Osteoblast (primary cell): ENCODE measurements around the gene TMC2. TPM values are rescaled to one million over a fixed set of nuclear protein-coding genes. Genes with fewer than 3 reads are reported as not detected.

Experiments used
- DNase-seq: peaks from one replicate; pipeline ENCODE4 v3.0.0; 2011; ENCODE audit warnings: low spot score, mixed read lengths; ENCODE audit not compliant: insufficient read length; ENCODE audit errors: missing footprints
- H2AFZ ChIP-seq: 2 replicates; pipeline ENCODE4 v1.6.0; 2011; ENCODE audit warnings: mild to moderate bottlenecking, low read length
- H3K27ac ChIP-seq: 2 replicates; pipeline ENCODE4 v1.5.1; 2011; ENCODE audit warnings: mild to moderate bottlenecking, low read depth, low read length, moderate library complexity
- H3K27me3 ChIP-seq: 2 replicates; pipeline ENCODE4 v1.6.0; 2012; ENCODE audit warnings: mild to moderate bottlenecking, control low read depth, inconsistent platforms, low read length, moderate library complexity; ENCODE audit not compliant: insufficient read depth
- H3K36me3 ChIP-seq: 2 replicates; pipeline ENCODE4 v1.5.1; 2011; ENCODE audit warnings: mild to moderate bottlenecking, low read length, control low read depth, moderate library complexity; ENCODE audit not compliant: insufficient read depth
- H3K4me1 ChIP-seq: 2 replicates; pipeline ENCODE4 v1.5.1; 2011; ENCODE audit warnings: mild to moderate bottlenecking, low read length, control low read depth, moderate library complexity; ENCODE audit not compliant: insufficient read depth
- H3K4me2 ChIP-seq: 2 replicates; pipeline ENCODE4 v1.6.0; 2011; ENCODE audit warnings: mild to moderate bottlenecking, low read length; ENCODE audit not compliant: insufficient read depth
- H3K4me3 ChIP-seq: fragments of 200-600 bp; sonication (generic); 3 replicates; pipeline ENCODE4 v1.5.1; 2012; ENCODE audit warnings: mild to moderate bottlenecking, low read length, inconsistent platforms; ENCODE audit not compliant: insufficient read depth
- H3K79me2 ChIP-seq: 2 replicates; pipeline ENCODE4 v1.6.0; 2012; ENCODE audit warnings: mild to moderate bottlenecking, low read length, control low read depth, inconsistent platforms; ENCODE audit not compliant: insufficient read depth
- H3K9me3 ChIP-seq: 2 replicates; pipeline ENCODE4 v1.5.1; 2011; ENCODE audit warnings: low read depth, low read length, control low read depth
- H4K20me1 ChIP-seq: 2 replicates; pipeline ENCODE4 v1.6.0; 2012; ENCODE audit warnings: mild to moderate bottlenecking, low read length, control low read depth; ENCODE audit not compliant: insufficient read depth
- total RNA-seq: library from RNA; depleted of rRNA; stranded (reverse); fragments of >200 nt; gene quantifications from 2 replicates; pipeline ENCODE4 v1.2.3, GENCODE V29; 2012
- TF ChIP-seq, protein P1 (sequence below): IDR thresholded peaks from 2 replicates; pipeline ENCODE4 v1.5.1; 2011; ENCODE audit warnings: mild to moderate bottlenecking, low read depth, low read length, moderate library complexity; ENCODE audit errors: extremely low read depth

The TMC2 gene
- total RNA-seq, 1 donor, result not detected

DNA sequence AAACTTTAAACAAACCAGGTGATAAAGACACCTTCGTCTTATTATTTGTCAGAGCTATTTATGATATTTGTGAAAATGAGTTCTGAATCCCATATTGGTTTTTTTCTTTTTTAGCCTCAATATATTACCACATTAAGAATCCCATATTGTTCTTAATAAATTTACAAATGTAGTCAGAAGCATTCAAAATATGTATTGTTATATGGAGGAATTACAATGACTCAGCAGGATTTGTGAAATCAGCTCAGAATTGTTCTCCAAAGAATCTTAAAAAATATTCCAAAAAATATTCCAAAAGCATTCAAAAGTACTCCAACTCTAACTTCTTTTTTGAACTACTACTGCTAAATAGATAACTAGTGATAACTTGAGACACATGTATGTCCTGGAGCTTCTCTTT is 21.2 kb upstream of the TMC2 start:
- peak overlapping the region; percentile 38 for H2AFZ ChIP-seq
- no peak overlapping the region for H3K4me3 ChIP-seq
- peaks cover 12% of the 10 kb centered on the region for H3K4me1 ChIP-seq
- TF ChIP-seq, protein P1, sequence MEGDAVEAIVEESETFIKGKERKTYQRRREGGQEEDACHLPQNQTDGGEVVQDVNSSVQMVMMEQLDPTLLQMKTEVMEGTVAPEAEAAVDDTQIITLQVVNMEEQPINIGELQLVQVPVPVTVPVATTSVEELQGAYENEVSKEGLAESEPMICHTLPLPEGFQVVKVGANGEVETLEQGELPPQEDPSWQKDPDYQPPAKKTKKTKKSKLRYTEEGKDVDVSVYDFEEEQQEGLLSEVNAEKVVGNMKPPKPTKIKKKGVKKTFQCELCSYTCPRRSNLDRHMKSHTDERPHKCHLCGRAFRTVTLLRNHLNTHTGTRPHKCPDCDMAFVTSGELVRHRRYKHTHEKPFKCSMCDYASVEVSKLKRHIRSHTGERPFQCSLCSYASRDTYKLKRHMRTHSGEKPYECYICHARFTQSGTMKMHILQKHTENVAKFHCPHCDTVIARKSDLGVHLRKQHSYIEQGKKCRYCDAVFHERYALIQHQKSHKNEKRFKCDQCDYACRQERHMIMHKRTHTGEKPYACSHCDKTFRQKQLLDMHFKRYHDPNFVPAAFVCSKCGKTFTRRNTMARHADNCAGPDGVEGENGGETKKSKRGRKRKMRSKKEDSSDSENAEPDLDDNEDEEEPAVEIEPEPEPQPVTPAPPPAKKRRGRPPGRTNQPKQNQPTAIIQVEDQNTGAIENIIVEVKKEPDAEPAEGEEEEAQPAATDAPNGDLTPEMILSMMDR, result no peak
- H3K36me3 ChIP-seq, result no peaks in the 10 kb centered on the region
- no peak overlapping the region for H3K4me2 ChIP-seq
- no peaks in the 10 kb centered on the region for H3K79me2 ChIP-seq
- no peaks in the 10 kb centered on the region for H3K9me3 ChIP-seq
- H3K27ac ChIP-seq, result no peak overlapping the region
- no peaks in the 10 kb centered on the region for H3K27me3 ChIP-seq
- peak; percentile 58 for DNase-seq
- no peaks in the 10 kb centered on the region for H4K20me1 ChIP-seq

DNA sequence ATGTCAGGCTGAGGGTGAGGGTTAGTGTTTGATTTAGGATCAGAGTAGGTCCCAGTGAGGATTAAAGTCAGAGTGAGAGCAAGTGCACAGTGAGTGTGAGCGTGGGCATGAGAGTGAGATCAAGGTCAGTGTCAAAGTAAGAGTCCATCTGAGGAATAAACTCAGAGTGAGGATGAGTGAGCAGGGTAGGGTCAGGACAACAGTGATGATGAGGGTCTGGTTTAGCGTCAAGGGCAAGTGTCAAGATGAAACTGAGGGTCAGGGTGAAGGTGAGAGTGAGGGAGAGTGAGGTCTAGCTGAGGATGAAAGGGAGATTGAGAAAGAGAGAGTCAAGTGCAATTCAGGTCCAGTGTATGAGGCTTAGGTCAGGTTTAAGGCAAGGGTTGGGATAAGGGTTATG is 20.0 kb upstream of the TMC2 start:
- H3K4me1 ChIP-seq, result peaks cover 12% of the 10 kb centered on the region
- no peaks in the 10 kb centered on the region for H3K9me3 ChIP-seq
- H3K36me3 ChIP-seq, result no peaks in the 10 kb centered on the region
- no peak overlapping the region for H3K27ac ChIP-seq
- H4K20me1 ChIP-seq, result no peaks in the 10 kb centered on the region
- DNase-seq, result no peak
- no peak overlapping the region for H3K4me2 ChIP-seq
- no peak overlapping the region for H3K4me3 ChIP-seq
- H3K27me3 ChIP-seq, result no peaks in the 10 kb centered on the region
- H2AFZ ChIP-seq, result no peak overlapping the region
- no peaks in the 10 kb centered on the region for H3K79me2 ChIP-seq
- TF ChIP-seq, protein P1, result no peak

DNA sequence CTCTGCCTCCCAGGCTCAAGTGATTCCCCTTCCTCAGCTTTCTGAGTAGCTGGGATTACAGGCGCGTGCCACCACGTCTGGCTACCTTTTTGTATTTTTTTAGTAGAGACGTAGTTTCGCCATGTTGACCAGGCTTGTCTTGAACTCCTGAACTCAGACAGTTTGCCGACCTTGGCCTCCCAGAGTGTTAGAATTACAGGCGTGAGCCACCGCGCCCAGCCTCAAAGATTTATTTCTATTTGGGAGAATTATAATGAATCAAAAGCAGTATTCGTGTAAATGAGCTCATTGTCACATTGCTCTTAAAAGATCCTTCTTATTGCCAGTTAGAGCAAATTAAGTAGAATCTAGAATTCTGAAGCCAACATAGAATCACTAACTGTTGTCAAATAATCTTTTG is 18.3 kb upstream of the TMC2 start:
- Histone ChIP-seq H3K9me3 (no peaks in the 10 kb centered on the region), H2AFZ (no peak overlapping the region), H3K4me2 (no peak overlapping the region), H3K27ac (no peak overlapping the region), H3K27me3 (no peaks in the 10 kb centered on the region), H4K20me1 (no peaks in the 10 kb centered on the region), H3K36me3 (no peaks in the 10 kb centered on the region), H3K4me3 (no peak overlapping the region), H3K4me1 (peaks cover 12% of the 10 kb centered on the region), H3K79me2 (no peaks in the 10 kb centered on the region)
- DNase-seq, result no peak
- TF ChIP-seq, protein P1, result no peak

DNA sequence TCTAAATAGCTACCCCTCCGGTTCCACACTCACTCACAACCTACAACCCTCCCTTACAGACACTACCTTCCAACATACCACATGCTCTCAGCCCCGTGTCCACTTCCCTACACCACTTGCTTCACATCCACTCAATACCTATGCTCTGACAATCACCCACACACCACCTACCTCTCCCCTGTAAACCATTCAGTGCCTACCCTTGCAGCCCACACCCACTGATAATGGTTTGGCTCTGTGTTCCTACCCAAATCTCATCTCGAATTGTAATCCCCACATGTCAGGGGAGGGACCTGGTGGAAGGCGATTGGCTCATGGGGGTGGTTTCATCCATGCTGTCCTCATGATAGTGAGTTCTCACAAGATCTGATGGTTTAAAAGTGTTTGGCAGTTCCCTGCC is 17.8 kb upstream of the TMC2 start:
- Histone ChIP-seq H3K9me3 (no peaks in the 10 kb centered on the region), H3K27ac (no peak overlapping the region), H3K4me2 (no peak overlapping the region), H3K79me2 (no peaks in the 10 kb centered on the region), H2AFZ (no peak overlapping the region), H3K4me3 (no peak overlapping the region), H3K4me1 (peaks cover 12% of the 10 kb centered on the region), H3K36me3 (no peaks in the 10 kb centered on the region), H3K27me3 (no peaks in the 10 kb centered on the region), H4K20me1 (no peaks in the 10 kb centered on the region)
- TF ChIP-seq, protein P1, result no peak
- no peak for DNase-seq
